HG03521 (cell line): Measurements from ENCODE around the gene TESK2.
"Not testable (repeated sequence)": the region's sequence is repeated elsewhere in the genome, so short reads cannot be mapped to it uniquely, and the experiment has no call there.

Source experiments
- ATAC-seq: cut with Tn5 transposase; IDR thresholded peaks from one replicate; pipeline ENCODE4 v1.9.1; 2021; ENCODE audit warnings: mild to moderate bottlenecking, moderate library complexity; ENCODE audit not compliant: unreplicated experiment

TESK2 gene

GRCh38 chr1:45380730-45381129, 110.2 kb downstream of the TESK2 start:
- no peak for ATAC-seq

DNA sequence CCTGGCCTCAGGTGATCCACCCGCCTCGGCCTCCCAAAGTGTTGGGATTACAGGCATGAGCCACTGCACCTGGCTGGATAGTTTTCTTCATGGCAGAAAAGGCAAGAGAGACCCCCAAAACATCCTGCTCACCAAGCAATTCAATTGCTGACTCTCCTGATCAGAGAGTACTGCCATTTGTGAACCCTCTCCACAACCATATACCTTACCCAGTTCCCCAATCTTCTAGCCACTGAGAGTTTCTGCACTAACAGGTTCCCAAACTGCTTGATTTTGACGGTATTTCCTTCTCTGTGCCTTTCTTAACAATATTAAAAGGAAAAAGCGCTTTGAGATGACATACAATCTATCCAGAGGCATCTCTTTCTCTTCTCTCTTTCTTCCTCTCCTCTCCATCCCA, 110.8 kb downstream of the TESK2 start:
- ATAC-seq: no peak

- ATAC-seq: no peak
Measured at GRCh38 chr1:45379524-45379923, 111.4 kb downstream of the TESK2 start.

GRCh38 chr1:45378184-45378583, 112.8 kb downstream of the TESK2 start:
- no peak for ATAC-seq

GRCh38 chr1:45375104-45376090, 115.6 kb downstream of the TESK2 start:
- ATAC-seq: no peak

DNA sequence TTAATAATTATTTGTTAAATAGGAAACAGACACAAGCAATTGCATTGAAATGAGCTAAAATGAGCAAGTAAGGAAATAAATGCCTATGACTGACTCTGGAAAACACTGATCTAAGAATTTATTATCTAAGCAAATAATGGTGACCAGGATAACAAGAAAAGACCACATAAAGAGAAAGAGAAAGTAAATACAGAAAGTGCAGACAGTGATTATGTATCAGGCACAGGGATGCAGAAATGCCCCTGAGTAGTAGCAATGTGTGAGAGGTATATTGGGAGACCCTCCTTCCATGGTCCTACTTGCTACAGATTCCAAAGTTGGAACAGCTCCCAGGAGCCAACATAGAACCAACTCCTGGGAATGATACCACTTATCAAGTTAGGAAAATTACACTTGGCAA, 117.4 kb downstream of the TESK2 start:
- no peak for ATAC-seq

- no peak for ATAC-seq
Measured at GRCh38 chr1:45370575-45370974, 120.4 kb downstream of the TESK2 start.

- peak; percentile 46 for ATAC-seq
Measured at GRCh38 chr1:45365051-45365450, 125.9 kb downstream of the TESK2 start.

DNA sequence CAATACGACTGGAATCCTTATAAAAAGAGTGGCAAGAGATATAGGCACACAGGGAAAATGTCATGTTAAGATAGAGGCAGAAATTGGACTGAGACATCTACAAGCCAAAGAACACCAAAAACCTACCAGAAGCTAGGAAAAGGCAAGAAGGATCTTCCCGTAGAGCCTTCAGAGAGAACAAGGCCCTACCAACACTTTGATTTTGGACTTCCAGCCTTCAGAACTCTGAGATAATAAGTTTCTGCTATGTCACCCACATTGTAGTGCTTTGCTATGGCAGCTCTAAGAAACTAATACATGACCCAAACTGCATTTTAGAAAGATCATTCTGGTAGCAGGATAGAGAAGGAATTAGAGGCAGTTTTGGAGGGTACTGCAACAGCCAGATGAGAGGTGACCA, 126.7 kb downstream of the TESK2 start:
- no peak for ATAC-seq

GRCh38 chr1:45360981-45361380, 130.0 kb downstream of the TESK2 start:
- not testable (repeated sequence) for ATAC-seq

DNA sequence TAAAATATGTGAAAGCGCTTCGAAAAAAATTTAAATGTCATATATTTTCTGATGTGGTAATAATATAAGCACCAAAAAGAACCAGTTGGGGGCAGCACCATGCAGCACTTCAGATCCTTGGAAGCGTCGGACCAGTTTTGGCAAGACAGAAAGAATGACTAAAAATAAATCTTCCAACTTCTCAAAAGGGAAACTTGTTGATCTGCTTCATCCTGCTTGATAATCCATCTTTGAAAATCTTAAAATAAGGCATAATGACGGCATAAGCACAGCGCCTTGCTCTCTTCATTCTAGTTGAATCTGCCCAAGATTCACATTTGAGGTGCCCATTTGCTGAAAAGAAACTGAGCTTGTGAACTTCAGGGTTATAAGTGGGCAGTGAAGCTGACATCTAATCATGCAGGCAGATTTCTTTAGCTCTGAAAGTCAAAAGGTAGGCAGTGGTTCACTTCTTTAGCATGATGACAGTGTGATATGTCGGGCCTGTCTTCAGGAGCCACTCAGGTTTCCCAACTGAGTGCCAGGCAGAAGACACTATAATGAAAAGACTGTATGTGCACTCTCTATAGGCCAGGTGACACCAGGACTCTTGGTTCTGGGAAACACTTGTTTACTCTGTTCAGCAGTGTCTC, 131.0 kb downstream of the TESK2 start:
- no peak for ATAC-seq

DNA sequence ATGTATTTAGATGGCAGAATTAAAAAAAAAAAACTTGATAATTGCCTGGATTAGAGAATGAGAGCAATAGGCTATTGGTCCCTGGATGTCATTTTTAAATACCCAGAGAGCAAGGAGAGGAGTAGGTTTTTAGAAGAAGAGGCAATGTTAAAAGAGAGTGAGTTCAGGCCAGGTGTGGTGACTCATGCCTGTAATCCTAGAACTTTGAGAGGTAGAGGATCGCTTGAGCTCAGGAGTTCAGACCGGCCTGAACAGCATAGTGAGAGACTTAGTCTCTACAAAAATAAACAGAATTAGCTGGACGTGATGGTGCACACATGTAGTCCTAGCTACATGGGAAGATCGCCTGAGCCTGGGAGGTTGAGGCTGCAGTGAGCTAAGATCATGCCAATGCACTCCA, 134.8 kb downstream of the TESK2 start:
- ATAC-seq: no peak

- ATAC-seq: no peak
Measured at GRCh38 chr1:45355683-45356082, 135.3 kb downstream of the TESK2 start.

DNA sequence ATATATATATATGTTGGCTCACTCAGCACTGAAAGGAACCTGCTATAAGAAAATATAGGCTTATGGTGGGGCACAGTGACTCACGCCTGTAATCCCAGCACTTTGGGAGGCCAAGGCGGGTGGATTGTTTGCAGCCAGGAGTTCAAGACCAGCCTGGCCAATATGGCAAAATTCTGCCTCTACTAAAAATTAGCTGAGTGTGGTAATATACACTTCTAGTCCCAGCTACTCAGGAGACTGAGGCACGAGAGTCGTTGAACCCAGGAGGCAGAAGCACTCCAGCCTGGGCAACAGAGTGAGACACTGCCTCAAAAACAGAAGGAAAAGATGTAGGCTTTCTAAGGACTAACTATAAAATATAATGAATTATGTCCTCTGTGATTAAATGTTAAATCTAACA, 136.1 kb downstream of the TESK2 start:
- ATAC-seq: no peak

DNA sequence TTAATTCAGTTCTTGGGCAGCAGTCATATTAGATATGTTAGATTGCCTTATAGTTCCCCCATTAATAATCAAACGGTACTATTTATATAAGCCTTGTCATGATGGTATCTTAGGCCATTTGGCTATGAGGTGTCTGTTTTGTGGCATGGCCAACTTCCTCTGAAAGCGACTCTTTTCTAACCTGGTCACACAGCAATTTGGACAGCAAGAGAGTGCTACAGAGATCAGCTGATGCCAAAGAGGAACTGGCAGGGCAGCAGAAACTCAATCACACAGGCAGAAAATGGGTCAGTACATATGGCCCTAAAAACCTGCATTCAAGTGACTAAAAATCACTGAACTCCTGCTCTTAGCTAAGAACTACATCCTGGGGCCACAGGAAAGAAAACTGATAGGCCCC, 137.3 kb downstream of the TESK2 start:
- no peak for ATAC-seq

DNA sequence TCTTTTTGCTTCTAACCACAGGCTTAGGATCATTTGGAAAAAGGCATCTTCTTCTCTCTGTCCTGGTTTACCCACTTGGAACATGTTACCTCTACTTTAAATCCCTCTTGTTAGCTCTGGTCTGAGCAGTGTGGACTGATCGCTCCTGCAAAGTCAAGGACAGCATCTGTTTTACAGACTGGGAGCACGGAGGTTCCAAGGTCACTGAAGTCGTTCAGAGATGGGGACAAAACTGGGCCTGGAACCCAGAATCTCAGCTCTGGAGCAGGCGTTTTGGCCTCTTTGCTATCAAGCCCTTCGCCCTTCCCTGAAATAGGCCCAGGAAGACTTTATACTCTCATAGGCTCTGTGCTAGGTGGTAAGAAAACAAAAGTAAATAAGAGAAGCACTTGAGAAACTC, 139.5 kb downstream of the TESK2 start:
- ATAC-seq: no peak

- no peak for ATAC-seq
Measured at GRCh38 chr1:45348966-45349677, 141.8 kb downstream of the TESK2 start.

DNA sequence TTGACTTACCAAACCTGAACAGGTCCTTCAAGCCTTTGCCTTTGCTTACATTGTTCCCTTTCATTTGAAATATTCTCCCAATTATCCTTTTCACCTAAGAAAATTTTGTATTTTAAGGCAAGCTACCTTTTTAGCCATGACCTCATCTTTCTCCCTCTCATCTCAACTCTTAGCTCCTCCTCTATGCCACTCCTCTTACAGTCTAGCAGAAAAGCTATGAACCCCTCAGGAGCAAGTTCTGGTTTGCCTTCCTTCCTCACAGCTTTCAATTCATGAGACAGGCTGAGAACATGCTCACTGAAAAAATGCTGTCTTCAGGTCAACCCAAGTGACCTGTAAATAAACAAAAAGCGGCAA, 142.4 kb downstream of the TESK2 start:
- no peak for ATAC-seq

- ATAC-seq: no peak
Measured at GRCh38 chr1:45348020-45348419, 142.9 kb downstream of the TESK2 start.

GRCh38 chr1:45346473-45346872, 144.5 kb downstream of the TESK2 start:
- ATAC-seq: no peak

DNA sequence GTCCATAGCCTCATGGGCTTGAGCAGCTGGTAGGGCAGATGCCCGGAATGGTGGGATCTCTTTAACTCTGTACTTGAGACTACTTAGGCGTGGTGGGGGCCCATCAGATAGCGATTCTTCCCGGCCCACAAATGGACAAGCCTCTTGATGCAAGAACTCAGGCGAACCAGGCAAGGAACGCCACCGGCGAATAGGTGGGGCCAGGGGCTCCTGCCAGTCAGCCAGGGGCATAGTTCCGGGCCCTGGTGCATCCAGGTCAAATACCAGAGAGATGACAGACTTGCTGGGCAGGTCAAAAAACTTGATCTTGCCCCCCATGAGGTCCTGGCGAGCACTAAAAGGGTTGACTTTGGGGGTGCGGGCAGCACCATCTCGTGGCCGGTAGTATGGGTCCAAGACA, 145.9 kb downstream of the TESK2 start:
- no peak for ATAC-seq

DNA sequence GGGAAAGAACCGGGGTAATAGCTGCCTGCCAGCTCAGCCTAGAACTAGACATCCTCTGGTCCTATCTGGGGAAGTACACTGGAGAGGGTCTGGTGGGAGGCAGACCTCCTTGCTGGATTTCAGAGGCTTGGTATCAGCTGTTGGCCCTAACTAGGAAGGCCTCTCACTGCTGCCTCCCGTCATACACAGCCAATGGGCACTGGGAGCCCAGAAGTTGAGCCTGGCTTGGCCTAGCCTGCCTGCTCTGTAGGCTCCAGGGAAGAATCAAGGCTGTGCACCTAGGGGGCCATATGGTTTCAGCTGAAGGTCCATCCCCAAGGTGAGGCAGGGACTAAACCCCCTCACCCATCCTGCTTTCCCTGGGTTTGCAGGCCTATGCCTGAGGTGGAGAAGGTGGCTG, 146.5 kb downstream of the TESK2 start:
- ATAC-seq: no peak
